GM18519 (cell line): Measurements from ENCODE around the gene IFNL4.
"Not testable (repeated sequence)": the region's sequence is repeated elsewhere in the genome, so short reads cannot be mapped to it uniquely, and the experiment has no call there.

ENCODE experiments used
- ATAC-seq: cut with Tn5 transposase; IDR thresholded peaks from one replicate; pipeline ENCODE4 v1.9.1; 2021; ENCODE audit warnings: mild to moderate bottlenecking, moderate library complexity; ENCODE audit not compliant: unreplicated experiment, low FRiP score

The IFNL4 gene

DNA sequence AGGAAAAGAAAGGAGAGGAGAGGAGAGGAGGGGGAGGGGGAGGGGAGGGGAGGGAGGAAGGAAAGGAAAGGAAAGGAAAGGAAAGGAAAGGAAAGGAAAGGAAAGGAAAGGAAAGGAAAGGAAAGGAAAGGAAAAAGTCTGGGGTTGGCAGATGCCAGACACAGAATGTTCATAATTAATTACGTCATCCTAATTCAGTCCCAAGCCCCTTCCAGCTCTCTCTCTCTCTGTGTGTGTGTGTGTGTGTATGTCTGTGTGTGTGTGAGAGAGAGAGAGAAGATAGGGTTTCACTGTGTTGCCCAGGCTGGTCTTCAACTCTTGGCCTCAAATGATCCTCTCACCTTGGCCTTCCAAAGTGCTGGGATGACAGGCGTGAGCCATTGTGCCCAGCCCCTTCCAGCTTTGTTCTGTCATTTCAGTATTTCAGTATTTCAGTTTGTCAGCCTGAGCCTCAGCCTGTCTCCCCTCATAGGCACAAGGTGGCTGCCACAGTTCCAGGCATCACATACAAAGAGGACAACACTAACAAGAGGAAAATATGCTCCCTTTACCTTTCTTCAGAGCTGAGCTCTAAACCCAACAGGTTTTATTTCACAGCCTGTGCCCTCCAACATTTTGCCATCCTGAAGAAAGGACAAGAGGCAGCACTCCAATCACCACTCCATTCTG is 18.4 kb downstream of the IFNL4 start:
- no peak for ATAC-seq

DNA sequence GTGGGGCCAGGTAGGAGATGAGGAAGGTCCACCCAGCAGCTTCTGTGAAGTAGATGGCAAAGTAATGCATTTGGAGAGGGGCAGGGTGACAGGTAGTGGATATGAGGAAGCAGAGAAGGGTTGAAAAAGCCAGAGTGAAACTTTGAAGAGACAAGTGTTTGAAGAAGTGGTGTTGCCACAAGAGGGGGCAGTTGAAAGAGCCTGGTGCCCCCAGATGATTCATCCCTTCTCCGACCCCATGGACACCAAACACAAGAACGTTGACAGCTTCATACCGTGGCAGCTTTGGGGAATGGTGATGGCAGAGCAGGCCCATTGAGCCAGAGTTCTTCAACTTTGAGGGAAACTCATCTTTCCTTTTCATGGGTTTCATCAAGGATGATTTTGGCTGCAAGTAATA is 23.7 kb downstream of the IFNL4 start:
- ATAC-seq, result no peak

DNA sequence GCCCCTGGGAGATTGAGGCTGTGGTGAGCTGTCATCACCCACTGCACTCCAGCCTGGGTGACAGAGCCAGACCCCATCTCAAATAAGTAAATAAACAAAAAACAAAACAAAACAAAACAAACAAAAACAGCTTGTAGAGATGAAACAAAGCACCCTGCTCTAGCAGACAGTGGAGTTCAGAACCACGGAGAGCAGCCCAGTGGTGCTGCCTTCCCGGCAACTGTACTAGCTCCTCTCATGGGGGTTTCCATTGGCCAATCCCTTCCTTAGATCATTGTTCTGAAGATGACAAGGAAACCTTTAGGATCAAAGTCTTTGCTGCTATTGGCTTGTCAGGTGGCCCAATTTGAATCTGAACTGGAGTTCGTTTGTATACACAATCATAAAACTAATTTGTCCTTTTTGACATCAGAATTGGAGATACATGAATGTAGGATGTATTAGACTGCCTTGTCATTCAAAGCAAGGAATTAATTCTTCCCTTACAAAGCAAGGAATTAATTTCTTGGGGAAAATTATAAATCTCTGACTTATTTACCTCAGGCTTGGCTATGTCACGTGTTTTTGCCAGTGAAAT is 24.9 kb downstream of the IFNL4 start:
- ATAC-seq, result no peak

DNA sequence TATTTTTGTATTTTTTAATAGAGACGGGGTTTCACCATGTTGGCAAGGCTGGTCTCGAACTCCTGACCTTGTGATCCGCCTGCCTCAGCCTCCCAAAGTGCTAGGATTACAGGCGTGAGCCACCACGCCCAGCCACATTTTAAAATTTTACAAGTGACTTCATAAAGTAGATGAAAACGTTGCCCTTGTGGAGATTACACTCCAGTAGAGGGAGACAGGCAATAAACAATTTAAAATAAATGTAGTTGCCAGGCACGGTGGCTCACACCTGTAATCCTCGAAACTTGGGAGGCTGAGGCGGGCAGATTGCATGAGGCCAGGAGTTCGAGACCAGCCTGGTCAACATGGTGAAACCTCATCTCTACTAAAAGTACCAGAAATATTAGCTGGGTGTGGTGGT is 29.5 kb downstream of the IFNL4 start:
- not testable (repeated sequence) for ATAC-seq

DNA sequence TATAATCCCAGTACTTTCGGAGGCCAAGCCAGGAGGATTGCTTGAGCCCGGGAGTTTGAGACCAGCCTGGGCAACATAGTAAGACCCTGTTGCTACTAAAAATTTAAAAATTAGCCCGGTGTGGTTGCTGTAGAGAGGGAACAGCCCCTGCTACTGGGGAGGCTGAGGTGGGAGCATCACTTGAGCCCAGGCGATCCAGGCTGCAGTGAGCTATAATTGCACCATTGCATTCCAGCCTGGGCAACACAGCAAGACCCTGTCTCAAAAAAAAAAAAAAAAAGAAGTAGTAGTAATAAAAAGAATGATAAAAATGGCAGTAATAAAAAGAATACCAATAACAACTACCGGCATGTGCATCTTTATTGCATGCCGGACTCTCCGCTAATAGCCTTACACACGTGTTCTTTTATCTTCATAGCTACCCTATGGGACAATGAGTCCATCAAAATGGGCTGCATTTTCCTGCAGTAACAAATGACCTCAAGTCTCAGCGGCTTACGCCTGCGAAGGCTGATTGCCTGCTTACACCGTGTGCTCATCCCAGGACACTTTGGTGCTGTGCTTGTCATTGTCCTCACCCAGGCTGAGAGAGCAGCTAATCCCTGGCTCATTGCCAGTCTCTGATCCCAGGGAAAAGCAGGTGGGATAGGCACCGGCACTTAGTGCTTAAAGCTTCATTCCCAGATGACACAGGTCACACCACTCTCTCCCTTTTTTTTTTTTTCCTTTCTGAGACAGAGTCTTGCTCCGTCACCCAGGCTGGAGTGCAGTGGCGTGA is 30.2 kb downstream of the IFNL4 start:
- no peak for ATAC-seq

DNA sequence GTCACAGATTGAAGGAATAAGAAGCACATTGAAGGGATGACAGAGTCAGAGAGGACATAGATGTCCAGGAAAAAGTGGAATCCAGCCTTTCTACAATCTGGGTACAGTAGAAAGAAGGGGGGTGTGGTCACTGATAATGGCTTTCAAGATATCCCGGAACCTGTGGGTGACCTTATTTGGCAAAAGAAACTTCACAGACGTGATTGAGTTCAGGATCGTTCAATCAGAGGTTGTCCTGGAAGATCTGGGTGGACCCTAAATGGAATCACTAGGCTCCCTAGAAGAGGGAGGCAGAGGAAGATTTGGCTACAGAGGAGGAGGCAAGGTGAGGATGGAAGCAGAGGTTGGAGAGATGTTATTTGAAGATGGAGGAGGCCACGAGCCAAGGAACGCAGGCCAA is 31.6 kb downstream of the IFNL4 start:
- no peak for ATAC-seq

DNA sequence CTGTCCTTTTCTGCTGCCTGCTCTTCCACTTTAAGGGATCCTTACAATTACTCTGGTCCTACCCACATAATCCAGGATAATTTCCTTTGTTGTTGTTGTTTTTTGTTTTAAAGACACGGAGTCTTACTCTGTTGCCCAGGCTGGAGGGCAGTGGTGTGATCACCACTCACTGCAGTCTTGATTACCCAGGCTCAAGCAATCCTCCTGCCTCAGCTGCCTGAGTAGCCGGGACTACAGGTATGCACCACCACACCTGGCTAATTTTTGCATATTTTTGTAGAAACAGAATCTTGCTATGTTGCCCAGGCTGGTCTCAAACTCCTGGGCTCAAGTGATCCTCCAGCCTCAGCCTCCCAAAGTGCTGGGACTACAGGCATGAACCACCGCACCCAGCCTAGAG is 33.3 kb downstream of the IFNL4 start:
- ATAC-seq, result not testable (repeated sequence)

DNA sequence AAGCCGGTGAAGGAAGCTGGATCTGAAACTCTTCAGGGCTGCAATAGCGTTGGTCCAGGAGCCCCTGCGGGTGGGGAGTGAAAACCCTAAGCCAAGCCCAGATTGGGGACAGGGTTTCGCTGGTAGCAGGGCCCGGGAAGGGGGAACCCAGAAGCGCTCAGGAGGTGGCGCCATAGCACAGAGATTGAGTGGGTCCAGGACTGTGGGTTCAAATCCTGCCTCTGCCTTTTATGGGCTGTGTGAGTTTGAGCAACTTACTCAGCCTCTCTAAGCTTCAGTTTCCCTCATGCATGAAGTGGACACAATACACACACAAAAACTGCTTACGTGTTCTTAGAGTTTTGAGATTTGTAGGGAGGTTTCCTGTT is 36.3 kb downstream of the IFNL4 start:
- ATAC-seq, result no peak

DNA sequence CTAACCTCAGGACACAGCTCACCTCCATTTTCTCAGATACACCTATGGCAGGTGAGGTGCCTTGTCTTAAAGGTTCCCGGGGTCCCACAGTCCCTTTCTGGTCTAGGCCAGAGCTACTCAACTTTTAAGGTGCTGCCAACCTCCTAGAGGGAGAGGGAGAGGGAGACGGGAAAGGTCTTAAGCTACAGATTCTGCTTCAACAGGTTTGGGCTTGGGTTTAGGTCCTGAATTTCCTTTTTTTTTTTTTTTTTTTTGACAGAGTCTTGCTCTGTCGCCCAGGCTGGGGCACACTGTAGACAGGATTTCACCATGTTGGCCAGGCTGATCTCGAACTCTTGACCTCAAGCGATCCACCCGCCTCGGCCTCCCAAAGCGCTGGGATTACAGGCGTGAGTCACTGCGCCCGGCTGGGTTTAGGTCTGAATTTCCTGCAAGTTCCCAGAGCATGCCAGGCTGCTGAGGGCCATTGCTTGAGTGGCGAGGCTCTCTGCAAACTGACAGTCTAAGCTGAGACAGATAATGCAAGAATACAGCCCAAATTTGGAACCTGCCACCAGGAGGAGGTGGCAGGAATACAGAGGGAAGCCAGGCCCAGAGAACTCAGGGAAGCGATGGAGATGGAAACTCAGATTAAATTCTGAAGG is 36.8 kb downstream of the IFNL4 start:
- no peak for ATAC-seq

DNA sequence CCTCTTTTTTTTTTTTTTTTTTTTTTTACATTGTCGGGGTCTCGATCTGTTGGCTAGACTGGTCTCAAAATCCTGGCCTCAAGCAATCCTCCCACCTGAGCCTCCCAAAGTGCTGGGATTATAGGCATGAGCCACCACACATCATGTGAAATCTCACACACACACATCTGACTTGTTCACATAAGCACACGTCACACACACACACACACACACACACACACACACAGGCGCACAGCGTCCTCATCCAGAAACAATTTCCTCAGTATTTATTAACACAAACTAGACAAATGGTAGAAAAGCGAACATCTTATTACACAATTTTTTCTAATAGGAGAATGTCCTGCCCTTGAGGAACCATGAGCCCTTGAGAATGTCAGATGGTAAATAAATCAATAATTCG is 39.5 kb downstream of the IFNL4 start:
- ATAC-seq, result no peak

DNA sequence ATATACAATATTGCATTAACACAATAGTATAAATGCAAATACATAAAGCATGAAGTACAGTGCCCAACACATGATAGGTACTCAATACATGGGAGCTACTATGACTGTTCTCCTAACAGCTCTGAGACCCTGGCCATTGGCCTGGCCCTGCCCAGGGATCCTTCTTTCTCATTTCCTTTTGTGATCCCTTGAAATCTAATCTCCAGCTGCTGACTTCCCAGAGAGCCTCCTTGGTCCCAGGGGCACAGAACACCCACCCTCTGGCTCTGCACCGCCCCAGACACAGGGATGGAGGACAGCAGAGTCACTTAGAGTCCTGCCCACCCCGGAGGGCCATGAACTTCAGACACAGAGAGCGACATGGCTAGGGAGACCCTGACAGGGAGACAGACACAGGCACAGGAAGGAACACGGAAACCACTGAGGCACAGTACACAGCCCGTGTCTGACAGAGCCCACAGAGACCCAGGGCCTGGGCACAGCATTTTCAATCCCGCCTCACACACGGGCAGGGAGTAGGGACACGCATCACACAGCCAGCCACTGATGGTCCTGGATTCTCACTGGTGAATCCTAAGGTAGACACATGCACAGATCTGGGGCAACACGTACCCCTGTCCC is 40.4 kb downstream of the IFNL4 start:
- no peak for ATAC-seq

DNA sequence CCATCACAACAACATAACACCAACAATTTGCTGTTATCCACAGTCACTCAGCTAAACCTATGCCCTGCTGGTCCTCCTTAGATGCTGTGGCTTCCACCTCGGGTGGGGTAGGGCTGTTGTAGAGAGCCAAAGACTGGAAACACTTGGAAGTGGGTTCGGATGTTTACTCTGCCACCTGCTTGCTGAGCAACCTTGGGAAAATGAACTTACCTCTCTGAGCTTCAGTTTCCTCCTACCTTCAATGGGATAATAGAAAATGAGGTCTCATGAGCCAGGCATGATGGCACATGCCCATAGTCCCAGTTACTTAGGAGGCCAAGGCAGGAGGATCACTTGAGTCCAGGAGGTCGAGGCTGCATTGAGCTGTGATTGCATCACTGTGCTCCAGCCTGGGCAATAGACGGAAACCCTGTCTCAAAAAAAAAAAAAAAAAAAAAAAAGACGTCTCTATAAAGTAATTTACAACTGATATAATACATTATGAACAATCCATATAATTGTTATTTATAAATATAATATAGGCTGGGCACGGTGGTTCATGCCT is 41.3 kb downstream of the IFNL4 start:
- no peak for ATAC-seq

DNA sequence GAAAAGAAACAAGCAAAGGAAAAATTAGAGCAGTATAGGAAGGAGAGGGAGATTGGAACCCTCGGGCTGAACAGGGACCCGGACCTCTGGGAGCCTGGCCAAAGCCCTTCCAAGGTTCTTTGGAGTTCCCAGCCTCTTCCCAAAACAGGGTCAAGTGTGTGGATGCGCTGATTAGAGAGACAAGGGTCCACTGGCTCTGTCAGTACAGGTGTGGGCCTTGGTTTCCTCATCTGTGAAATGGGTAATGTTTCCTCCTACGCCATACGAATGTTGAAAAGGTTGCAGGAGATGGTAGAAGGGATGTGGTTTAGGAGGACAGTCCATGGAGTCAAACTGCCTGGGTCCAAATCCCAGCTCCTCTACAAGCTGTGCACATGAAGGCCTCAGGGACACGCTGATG is 42.5 kb downstream of the IFNL4 start:
- no peak for ATAC-seq

DNA sequence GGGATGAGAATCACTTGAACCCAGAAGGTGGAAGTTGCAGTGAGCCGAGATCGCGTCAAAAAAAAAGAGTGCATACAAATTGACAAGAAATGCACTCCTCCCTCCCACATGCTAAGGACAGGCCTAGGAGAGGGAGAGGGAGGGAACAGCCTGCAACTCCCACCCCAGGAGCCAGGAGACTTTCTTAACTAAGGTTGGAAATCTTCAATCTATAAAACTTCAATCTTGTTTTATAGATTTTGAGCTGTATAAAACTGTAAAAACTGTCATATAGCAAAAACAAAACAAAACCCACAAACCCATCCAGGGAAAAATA is 43.2 kb downstream of the IFNL4 start:
- ATAC-seq, result no peak

DNA sequence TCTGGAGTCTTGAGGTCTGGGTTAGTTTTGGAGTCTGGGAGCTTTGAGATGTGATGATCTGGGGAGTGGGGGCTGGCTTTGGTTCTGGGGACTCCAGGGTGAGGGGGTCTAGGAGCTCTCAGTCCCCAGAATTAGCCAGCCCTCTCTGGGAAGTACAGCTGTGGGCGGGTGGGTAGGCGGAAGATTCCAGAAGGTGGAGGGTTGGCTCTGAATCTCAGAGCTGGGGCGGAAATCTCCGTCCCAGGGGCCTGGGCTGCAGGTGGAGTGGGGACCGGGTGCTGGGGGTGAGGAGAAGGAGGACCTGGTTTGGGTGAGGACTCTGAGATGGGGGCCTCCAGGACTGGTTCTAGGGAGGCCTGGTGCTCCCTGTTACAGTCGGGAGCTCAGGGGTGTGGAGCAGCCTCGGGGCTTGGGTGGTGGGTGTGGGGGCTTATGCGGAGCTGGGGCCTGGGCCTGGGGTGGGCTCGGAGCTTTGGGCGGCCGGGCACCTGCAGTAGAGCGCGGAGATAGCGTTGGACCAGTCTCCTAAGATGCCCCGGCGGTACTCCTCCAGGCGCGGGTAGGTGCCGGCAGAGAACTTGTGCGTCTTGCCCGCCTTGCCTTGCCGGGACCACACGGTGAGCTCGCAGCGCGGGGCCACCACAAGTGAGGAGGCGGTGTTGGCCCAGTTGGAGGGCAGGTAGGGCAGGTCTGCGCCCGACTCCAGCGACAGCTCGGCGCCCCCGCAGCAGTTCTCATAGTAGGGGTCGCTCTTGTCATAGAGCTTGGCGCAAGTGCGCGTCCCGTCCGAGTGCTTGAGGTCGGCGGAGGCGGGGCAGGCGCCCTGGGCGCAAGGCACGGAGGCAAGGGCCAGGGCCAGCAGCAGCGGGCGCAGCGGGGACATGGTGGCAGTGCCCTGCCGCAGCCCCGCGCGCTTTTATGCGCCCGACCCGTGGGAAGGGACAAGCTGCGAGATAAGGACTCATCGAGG is 45.0 kb downstream of the IFNL4 start, which contains the start of gene SYCN:
TSS of gene SYCN (minus strand) at position 892 of the 970 bp plus-strand sequence. CDS start at position 883, 9 bp downstream.
- no peak for ATAC-seq

DNA sequence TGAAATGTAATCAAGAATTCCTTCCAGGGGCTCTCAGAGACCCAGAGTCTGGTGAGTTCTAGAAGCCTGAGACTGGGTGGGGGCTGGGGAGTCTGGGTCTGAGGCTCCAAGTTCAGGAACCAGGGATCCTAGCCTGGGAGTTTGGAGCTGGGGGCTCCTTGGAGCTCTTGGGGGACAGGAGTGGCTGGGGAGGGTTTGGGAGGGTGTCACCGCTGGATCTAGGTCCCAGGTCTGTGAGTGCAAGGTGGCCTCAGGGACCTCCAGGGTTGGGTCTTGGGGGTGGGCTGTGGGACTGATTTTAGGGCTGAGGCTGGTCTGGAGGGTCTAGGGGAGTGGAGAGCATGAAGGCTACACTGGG is 45.7 kb downstream of the IFNL4 start:
- ATAC-seq, result no peak

DNA sequence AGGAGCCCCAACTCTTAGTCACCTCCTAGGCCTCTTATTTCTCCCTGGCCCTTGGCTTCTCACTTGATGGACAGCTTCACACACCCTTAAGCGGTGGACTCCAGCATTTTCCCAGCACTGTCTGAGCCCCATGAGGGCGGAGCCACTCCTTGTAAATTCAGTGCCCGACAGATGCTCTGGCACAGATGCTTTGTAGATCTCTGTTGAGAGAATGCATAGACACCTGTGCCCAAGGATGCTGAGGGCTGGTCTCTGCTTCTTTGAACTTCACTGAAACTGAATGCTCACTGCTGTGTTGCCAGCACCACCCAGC is 47.9 kb downstream of the IFNL4 start:
- ATAC-seq, result no peak

DNA sequence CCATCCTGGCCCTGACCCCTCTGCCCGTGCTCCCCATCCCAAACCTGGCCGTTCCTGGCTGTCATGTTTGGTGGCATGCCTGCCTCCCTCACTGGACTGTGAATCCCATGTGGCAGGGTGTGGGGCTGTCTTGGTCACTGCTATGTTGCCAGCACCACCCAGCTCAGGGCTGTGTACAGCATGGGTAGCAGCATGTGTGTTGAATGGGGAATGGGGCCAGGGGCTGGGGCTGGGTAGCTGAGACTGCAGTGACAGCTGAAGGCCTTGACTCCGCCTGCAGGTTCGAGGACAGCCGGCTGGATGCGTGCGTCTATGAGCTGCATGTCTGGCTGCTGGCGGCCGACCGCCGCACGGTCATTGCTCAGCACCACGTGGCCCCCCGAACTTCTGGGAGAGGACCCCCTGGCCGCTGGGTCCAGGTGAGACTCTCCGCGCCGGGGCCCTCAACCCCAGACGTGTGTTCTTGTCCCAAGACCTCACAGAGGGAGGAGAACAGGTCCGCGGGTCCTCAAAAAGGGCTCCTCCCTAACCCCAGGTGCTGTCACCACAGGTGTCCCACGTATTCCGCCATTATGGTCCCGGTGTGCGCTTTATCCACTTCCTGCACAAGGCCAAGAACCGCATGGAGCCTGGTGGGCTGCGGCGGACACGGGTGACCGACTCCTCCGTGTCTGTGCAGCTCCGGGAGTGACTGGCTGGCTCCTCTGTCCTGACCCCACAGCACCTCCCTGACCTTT is 48.4 kb downstream of the IFNL4 start:
- ATAC-seq, result no peak

DNA sequence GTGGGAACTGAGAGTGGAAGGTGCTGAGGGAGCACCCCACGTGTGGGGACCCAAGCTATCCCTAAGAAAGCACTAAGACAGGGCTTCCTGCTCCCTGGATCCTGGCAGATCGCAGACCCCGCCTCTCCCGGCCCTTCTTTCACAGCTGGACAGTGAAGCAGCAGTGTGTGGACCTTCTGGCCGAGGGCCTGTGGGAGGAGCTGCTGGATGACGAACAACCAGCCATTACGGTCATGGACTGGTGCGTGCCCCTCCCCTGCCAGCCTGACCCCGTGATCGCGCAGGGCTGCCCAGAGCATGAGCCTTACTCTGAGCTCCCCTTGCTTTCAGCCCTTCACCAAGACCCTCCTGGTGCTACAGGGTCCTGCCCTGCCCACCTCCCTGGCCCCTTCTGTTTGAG is 49.6 kb downstream of the IFNL4 start:
- ATAC-seq, result no peak
